Cardiac fibroblast (primary cell): Measurements from ENCODE around the gene ZNF174.

Source experiments
- DNase-seq, 2 donors: peaks; one replicate each; pipeline versions ENCODE4 v3.0.0 to v3.0.0-alpha.2; 2010; ENCODE audit warnings: low read depth in 2 of 2
- H3K4me3 ChIP-seq, 2 donors: replicated peaks in 1 of 2; 1 replicate in 1 of 2; 2 replicates in 1 of 2; pipeline ENCODE4 v1.5.1; 2011; ENCODE audit warnings: low read depth in 2 of 2, low read length in 2 of 2, mild to moderate bottlenecking in 2 of 2, moderate library complexity in 1 of 2
- CTCF ChIP-seq: IDR thresholded peaks from one replicate; pipeline ENCODE4 v1.5.1; 2011; ENCODE audit warnings: low read depth, mild to moderate bottlenecking, low read length, inconsistent platforms

The ZNF174 gene

GRCh38 chr16:3458278-3458851 lies 57.4 kb downstream of the ZNF174 start:
- H3K4me3 ChIP-seq = peak overlapping the region; percentile 78 to 95
- DNase-seq = peak; percentile 50 to 61
- no peak for TF ChIP-seq CTCF

GRCh38 chr16:3458852-3459361 lies 57.9 kb downstream of the ZNF174 start:
- peak; percentile 31 to 36 for DNase-seq
- peak overlapping the region; percentile 78 to 95 for H3K4me3 ChIP-seq
- TF ChIP-seq CTCF = no peak
